IPS-18c (cell line): ENCODE results near the gene TREML1.

Experiments used
- H3K4me3 ChIP-seq: 2 replicates; pipeline ENCODE4 v1.7.0; 2013; ENCODE audit warnings: low read depth, mild to moderate bottlenecking, low read length, moderate library complexity; ENCODE audit not compliant: insufficient read depth
- H3K9me3 ChIP-seq: one replicate; pipeline ENCODE4 v1.6.1; 2013; ENCODE audit warnings: mild to moderate bottlenecking, low read length, moderate library complexity; ENCODE audit not compliant: control insufficient read depth, insufficient read depth

The TREML1 gene

DNA sequence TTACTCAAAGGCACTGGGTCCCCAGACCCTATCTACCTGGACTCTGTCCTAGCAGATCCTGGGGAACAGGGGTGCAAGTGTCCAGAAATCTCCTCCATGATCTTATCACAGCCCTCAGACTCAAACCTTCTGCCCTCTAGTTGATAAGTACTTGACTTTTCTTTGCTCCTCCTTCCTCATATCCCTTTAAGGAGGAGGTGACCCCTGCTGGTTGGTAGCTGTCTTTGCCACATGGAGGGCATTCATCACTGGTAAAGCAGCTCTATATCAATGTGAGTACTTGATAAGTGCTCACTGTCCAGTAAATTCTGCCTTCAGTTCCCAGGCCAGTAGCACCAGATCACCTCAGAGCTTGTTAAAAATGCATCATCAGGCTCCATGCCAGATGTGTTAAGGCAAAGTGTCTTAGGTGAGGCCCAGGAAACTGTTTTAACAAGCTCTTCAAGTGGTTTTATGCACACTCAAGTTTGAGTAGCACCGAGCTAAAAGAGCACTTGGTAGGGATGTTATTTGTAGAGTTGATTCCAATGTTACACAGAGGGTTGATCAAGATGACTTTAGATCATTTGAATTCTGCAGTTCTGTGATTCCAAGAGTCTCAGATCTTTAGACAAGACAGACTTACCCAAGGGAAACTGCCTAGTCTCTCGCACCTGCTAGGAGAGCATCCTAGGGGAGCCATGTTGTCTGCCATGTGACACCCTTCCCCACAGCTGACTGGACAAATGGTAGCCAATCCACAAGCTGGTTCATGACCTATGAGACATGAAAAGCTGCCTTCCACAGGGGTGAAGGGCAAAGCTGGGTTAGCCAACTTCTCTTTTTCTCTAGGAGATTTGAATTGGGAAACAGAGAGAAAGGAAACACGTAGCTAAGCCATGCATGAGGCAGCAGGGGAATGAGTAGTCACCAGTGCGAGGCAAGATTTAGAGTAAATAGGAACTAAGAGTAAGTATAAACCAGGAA is 28.2 kb upstream of the TREML1 start:
- H3K4me3 ChIP-seq: no peak overlapping the region
- H3K9me3 ChIP-seq: no peaks in the 10 kb centered on the region

- H3K9me3 ChIP-seq: no peaks in the 10 kb centered on the region
Measured at GRCh38 chr6:41181566-41181965, 27.4 kb upstream of the TREML1 start.

DNA sequence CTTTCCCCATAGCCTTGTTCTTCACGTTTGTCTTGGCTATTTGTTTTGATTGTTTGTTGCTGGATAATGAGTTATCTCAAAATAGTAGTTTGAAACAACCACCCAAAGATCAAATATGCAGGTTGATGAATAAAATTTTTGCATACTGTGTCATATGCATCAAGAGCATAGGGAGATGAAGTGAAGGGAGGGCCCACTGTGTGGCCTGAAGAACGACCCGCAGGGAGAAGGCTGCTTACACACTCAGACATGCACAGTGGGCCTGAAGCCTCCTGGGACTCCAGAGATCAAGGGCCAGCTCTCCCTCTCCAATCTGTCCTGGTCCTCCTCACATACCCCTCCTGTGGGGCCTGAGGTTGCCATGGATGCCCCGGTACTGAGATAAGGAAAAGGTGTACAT is 25.0 kb upstream of the TREML1 start:
- Histone ChIP-seq H3K4me3 (no peak overlapping the region), H3K9me3 (no peaks in the 10 kb centered on the region)

More at GRCh38 chr6:41181566-41181965, 27.4 kb upstream of the TREML1 start:
- no peak overlapping the region for H3K4me3 ChIP-seq

- no peaks in the 10 kb centered on the region for H3K9me3 ChIP-seq
- no peak overlapping the region for H3K4me3 ChIP-seq
Measured at GRCh38 chr6:41177695-41178094, 23.5 kb upstream of the TREML1 start.

DNA sequence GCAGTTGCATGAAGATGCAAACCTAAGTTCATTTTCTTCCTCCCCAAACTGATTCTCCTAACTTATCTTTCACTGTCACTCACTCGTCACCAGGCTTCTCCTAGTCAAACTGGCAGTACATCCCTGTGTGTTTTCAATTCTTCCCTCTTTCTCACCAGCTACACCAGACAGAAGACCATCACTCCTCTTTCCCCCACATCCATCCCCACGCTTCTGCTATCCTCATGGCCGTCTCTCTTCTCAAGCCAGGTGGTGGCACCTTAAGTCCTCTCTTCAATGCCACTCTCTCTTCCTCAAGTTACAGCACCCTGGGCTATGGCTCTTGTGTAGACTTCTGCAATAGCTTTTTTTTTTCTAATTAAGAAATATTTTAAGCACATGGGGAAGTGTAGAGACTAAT is 23.1 kb upstream of the TREML1 start:
- no peak overlapping the region for H3K4me3 ChIP-seq
- H3K9me3 ChIP-seq: no peaks in the 10 kb centered on the region

GRCh38 chr6:41176189-41176588 is 22.0 kb upstream of the TREML1 start:
- Histone ChIP-seq H3K4me3 (no peak overlapping the region), H3K9me3 (no peaks in the 10 kb centered on the region)

DNA sequence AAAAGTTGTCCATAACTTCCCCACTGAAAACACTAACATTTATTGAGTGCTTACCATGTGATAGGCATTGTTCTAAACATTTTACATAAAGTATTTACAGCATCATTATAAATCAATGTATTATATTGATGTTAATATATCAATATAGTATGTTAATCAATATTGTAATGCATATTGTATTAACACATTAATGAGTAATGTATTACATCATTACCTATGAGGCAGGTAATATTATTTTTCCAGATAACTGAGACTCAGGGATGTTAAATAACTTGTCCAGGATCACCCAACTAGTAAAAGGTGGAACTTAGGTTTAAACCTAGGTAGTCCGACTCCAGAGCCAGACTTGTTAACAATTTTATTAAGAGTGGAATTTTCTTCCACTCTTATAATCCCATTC is 20.9 kb upstream of the TREML1 start:
- Histone ChIP-seq H3K4me3 (no peak overlapping the region), H3K9me3 (no peaks in the 10 kb centered on the region)

- H3K4me3 ChIP-seq: no peak overlapping the region
- H3K9me3 ChIP-seq: no peaks in the 10 kb centered on the region
Measured at GRCh38 chr6:41174610-41175009, 20.5 kb upstream of the TREML1 start.

DNA sequence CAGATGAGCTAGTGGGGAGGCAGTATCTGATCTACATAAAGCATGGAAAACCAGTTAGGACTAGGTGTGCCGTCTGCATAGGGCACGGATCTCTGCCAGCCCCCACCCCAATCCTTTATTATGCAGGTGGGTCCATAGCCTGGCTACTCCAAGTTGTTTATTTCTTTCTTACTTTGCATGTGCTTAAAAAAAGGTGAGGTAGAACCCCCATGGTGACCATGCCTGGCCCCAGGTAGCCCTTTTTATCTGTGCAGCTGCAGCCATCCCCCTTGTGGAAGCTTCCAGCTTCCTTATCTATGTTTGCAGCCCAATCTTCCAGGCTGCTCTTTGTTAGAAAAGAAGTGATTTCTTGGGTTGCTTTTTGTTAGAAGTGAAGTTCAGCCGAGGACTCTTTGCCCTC is 17.8 kb upstream of the TREML1 start:
- no peak overlapping the region for H3K4me3 ChIP-seq

GRCh38 chr6:41170547-41171160 is 16.5 kb upstream of the TREML1 start:
- H3K4me3 ChIP-seq: no peak overlapping the region
- no peaks in the 10 kb centered on the region for H3K9me3 ChIP-seq

More for the DNA sequence above, 17.8 kb upstream of the TREML1 start:
- H3K9me3 ChIP-seq: no peaks in the 10 kb centered on the region

- Histone ChIP-seq H3K9me3 (peaks cover 2% of the 10 kb centered on the region), H3K4me3 (no peak overlapping the region)
Measured at GRCh38 chr6:41167173-41167963, 13.2 kb upstream of the TREML1 start.

DNA sequence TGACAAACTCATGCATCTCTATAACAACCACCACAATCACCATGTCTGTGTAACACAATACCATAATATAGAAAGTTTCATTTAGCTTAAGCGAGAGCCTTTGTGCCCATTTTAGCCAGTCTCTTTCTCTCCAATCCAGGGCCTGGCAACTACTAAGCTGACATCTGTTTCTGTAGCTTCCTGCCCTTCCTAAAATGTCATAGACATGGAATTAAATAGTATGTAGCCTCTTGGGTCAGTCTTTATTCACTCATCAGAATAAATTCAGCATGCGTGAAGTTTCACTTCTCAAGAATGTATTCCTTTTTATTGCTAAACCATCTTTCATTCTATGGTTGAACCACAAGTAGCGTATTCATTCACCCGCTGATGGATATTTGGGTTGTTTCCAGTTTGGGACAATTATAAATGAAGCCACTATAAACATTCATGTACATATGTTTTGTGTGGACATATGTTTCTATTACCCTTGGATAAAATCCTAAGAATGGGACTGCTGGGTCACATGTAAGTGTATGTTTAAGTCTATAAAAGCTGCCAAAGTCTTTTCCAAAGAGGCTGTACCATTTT is 10.5 kb upstream of the TREML1 start:
- Histone ChIP-seq H3K9me3 (peaks cover 2% of the 10 kb centered on the region), H3K4me3 (no peak overlapping the region)

- H3K4me3 ChIP-seq: no peak overlapping the region
- H3K9me3 ChIP-seq: peaks cover 2% of the 10 kb centered on the region
Measured at GRCh38 chr6:41163419-41163717, 9.2 kb upstream of the TREML1 start.

- H3K4me3 ChIP-seq: no peak within 1 kb of the TSS
- H3K9me3 ChIP-seq: peaks cover 2% of the 10 kb centered on the region
Measured at GRCh38 chr6:41162687-41163418, 8.7 kb upstream of the TREML1 start, which contains the start of gene TREM2. Gene TREM2, minus strand, starts transcription at chr6:41163116. Its CDS starts 34 bp downstream, at chr6:41163082.

DNA sequence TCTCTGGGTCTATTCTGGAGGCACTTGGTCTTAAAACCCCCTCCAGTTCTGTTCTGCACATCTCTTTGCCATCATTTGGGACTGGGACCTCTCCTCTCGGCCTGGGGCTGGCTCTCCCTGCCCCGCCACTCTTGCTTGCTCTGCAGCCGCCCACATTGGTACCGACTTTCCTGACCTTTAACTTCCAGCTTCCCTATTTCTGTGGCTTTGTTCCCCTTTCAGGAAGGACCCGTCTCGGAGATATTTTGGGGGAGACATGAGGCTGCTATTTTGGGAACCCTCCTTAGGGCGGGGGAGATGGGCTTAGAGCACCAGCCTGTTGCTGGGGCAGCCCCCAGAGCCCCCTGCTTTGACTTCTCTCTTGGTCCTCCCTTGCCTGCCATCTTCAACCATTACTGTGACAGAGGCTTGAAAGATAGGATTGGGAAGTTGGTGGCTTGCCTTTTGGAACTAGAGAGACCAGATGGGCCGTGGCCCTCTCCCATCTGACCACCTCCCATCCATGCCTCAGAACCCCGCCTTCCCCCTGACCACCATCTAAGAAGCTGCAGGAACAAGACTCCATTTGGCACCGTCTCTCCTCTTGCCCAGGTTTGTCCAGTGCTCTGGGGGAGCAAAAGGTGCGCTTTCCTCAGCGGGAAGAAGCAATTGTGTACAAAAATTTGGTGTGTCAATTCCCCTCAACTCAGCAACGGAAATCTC is 7.9 kb upstream of the TREML1 start:
- H3K9me3 ChIP-seq: peaks cover 2% of the 10 kb centered on the region
- H3K4me3 ChIP-seq: no peak overlapping the region

DNA sequence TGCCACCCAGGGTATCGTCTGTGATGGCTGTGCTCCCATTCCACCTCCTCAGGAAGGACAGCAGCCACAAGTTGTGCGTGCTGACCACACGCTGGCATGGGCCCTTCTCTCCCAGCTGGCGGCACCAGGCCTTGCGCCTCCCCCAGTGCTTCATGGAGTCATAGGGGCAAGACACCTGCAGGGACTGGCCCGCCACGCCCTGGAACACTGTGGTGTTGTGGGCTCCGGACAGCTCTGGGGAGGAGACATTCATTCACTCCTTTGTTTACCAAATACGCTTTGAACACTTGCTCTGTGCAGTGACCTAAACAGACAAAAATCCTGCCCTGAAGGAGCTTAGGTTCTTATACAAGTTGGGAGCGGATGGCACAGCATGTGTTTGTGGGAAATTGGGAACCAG is 7.2 kb upstream of the TREML1 start:
- peaks cover 2% of the 10 kb centered on the region for H3K9me3 ChIP-seq

More for the DNA sequence above, 7.2 kb upstream of the TREML1 start:
- H3K4me3 ChIP-seq: no peak overlapping the region
